Liver (tissue), 9 donors: ENCODE measurements around the gene BRCA2. TPM values are rescaled to one million over a fixed set of nuclear protein-coding genes. Genes with fewer than 3 reads are reported as not detected.

Experiments used
- DNase-seq: peaks from one replicate; pipeline ENCODE4 v3.0.0-alpha.2; 2017; ENCODE audit warnings: low spot score
- H3K27ac ChIP-seq, 2 donors: one replicate each; pipeline ENCODE4 v1.7.0; 2013; ENCODE audit warnings: inconsistent platforms in 2 of 2, low read length in 2 of 2, control low read depth in 1 of 2, low read depth in 1 of 2, mild to moderate bottlenecking in 1 of 2
- H3K27me3 ChIP-seq, 4 donors: one replicate each; pipeline versions ENCODE4 v1.6.1 to v1.7.0; 2013; ENCODE audit warnings: low read length in 3 of 4, inconsistent platforms in 1 of 4, mild to moderate bottlenecking in 1 of 4, moderate library complexity in 1 of 4; ENCODE audit not compliant: control insufficient read depth in 4 of 4, insufficient read depth in 4 of 4
- H3K36me3 ChIP-seq, 4 donors: one replicate each; pipeline versions ENCODE4 v1.6.1 to v1.7.0; 2013; ENCODE audit warnings: low read length in 3 of 4, mild to moderate bottlenecking in 3 of 4, low read depth in 1 of 4, moderate library complexity in 1 of 4; ENCODE audit not compliant: control insufficient read depth in 4 of 4, insufficient read depth in 3 of 4
- H3K4me1 ChIP-seq, 4 donors: one replicate each; pipeline versions ENCODE4 v1.6.1 to v1.7.0; 2013; ENCODE audit warnings: low read length in 3 of 4, mild to moderate bottlenecking in 3 of 4, moderate library complexity in 1 of 4; ENCODE audit not compliant: control insufficient read depth in 4 of 4, insufficient read depth in 4 of 4
- H3K4me3 ChIP-seq, 3 donors: one replicate each; pipeline versions ENCODE4 v1.6.1 to v1.7.0; 2013; ENCODE audit warnings: low read length in 3 of 3, control low read depth in 1 of 3, low read depth in 1 of 3, mild to moderate bottlenecking in 1 of 3
- H3K9ac ChIP-seq, 2 donors: one replicate each; pipeline ENCODE4 v1.7.0; 2013; ENCODE audit warnings: low read length in 2 of 2, mild to moderate bottlenecking in 2 of 2, moderate library complexity in 2 of 2, control low read depth in 1 of 2, low read depth in 1 of 2
- H3K9me3 ChIP-seq, 4 donors: one replicate each; pipeline versions ENCODE4 v1.6.1 to v1.7.0; 2013; ENCODE audit warnings: low read length in 3 of 4; ENCODE audit not compliant: control insufficient read depth in 4 of 4
- CTCF ChIP-seq: fragments of 150-350 bp; IDR thresholded peaks from 2 replicates; pipeline ENCODE4 v1.5.1; 2017; ENCODE audit warnings: improper control_type of control experiment, low read depth, low read length; ENCODE audit not compliant: missing input control
- EGR1 ChIP-seq, 2 donors: IDR thresholded peaks; 2 replicates each; pipeline ENCODE4 v1.6.1; 2016 to 2018; ENCODE audit warnings: antibody characterized with exemption in 2 of 2, low read depth in 2 of 2
- FOXA1 ChIP-seq: IDR thresholded peaks from 2 replicates; pipeline ENCODE4 v1.6.1; 2016; ENCODE audit warnings: antibody characterized with exemption
- FOXA2 ChIP-seq: IDR thresholded peaks from 2 replicates; pipeline ENCODE4 v1.6.1; 2016; ENCODE audit warnings: antibody characterized with exemption
- GABPA ChIP-seq, 2 donors: IDR thresholded peaks in 1 of 2; conservative IDR thresholded peaks in 1 of 2; 2 replicates each; pipeline ENCODE4 v1.6.1; 2016; ENCODE audit warnings: antibody characterized with exemption in 2 of 2, mild to moderate bottlenecking in 1 of 2, moderate library complexity in 1 of 2
- JUND ChIP-seq, 2 donors: IDR thresholded peaks; 2 replicates each; pipeline ENCODE4 v1.6.1; 2016; ENCODE audit warnings: antibody characterized with exemption in 2 of 2
- NR2F2 ChIP-seq: IDR thresholded peaks from 2 replicates; pipeline ENCODE4 v1.6.1; 2016; ENCODE audit warnings: antibody characterized with exemption
- RAD21 ChIP-seq, 2 donors: IDR thresholded peaks; 2 replicates each; pipeline ENCODE4 v1.6.1; 2016; ENCODE audit warnings: antibody characterized with exemption in 2 of 2, mild to moderate bottlenecking in 2 of 2
- RXRA ChIP-seq, 2 donors: IDR thresholded peaks; 2 replicates each; pipeline ENCODE4 v1.6.1; 2017 to 2018; ENCODE audit warnings: antibody characterized with exemption in 2 of 2, mild to moderate bottlenecking in 1 of 2
- SP1 ChIP-seq: IDR thresholded peaks from 2 replicates; pipeline ENCODE4 v1.6.1; 2018; ENCODE audit warnings: antibody characterized with exemption, mild to moderate bottlenecking
- YY1 ChIP-seq: IDR thresholded peaks from 2 replicates; pipeline ENCODE4 v1.6.1; 2016; ENCODE audit warnings: antibody characterized with exemption, mild to moderate bottlenecking
- ZBTB33 ChIP-seq: IDR thresholded peaks from 2 replicates; pipeline ENCODE4 v1.6.1; 2016; ENCODE audit warnings: antibody characterized with exemption
- WGBS: extraction: QIAGEN DNeasy Blood & Tissue Kit; methylation state at CpG from one replicate; pipeline ENCODE4 v1.1.7; 2013; 5-methylcytosine and 5-hydroxymethylcytosine counted together
- polyA plus RNA-seq, 2 donors: library from polyadenylated mRNA; stranded (reverse) in 1 of 2; unstranded in 1 of 2; fragments of 200-250 nt in 1 of 2; fragments of >200 nt in 1 of 2; fragmentation: Nextera tagmentation in 1 of 2; extraction: Ambion mirVana in 1 of 2; gene quantifications; one replicate each; pipeline versions ENCODE4 v1.2.1 to v1.2.3, GENCODE V29; 2013 to 2015
- total RNA-seq, 2 donors: library from RNA; depleted of rRNA; stranded (reverse); fragments of >200 nt; gene quantifications; one replicate each; pipeline ENCODE4 v1.2.3, GENCODE V29; 2014
- donor health status: healthy.
- donor health status: healthy.
- donor health status: healthy.
- donor health status: healthy.
- donor health status: healthy.

Gene BRCA2
- total and polyA plus RNA-seq, 4 donors = 0.39 to 10.8 (median 0.86) TPM

GRCh38 chr13:32282096-32282711, 33.1 kb upstream of the BRCA2 start:
- TF ChIP-seq EGR1 (IDR thresholded peaks at IDR 0.05; ENCODE audit: low read depth in 2 of 2) (no peak), FOXA1 (no peak), GABPA (IDR thresholded peaks at IDR 0.05 in 1 of 2, conservative IDR thresholded peaks at IDR 0.05 in 1 of 2) (no peak), ZBTB33 (no peak), JUND (IDR thresholded peaks at IDR 0.05) (no peak), SP1 (no peak), RXRA (IDR thresholded peaks at IDR 0.05) (no peak)
- H3K9ac ChIP-seq = no peak overlapping the region
- 91% methylated on average over 2 of the region's 2 CpGs for WGBS
- no peak overlapping the region for H3K27ac ChIP-seq
- H3K4me3 ChIP-seq = no peak overlapping the region
- H3K4me1 ChIP-seq = peaks cover 0 to 3% (median 0%) of the 10 kb centered on the region in 4 donors
- H3K36me3 ChIP-seq = peaks cover 3 to 38% (median 21%) of the 10 kb centered on the region in 4 donors
- H3K9me3 ChIP-seq = no peaks in the 10 kb centered on the region
- H3K27me3 ChIP-seq = no peaks in the 10 kb centered on the region
- DNase-seq = no peak

GRCh38 chr13:32284927-32285632, 30.2 kb upstream of the BRCA2 start:
- WGBS = 57% methylated on average over 6 of the region's 6 CpGs
- Histone ChIP-seq H3K4me1 (peaks cover 0 to 3% (median 0%) of the 10 kb centered on the region in 4 donors), H3K27me3 (no peaks in the 10 kb centered on the region), H3K36me3 (peaks cover 0 to 12% (median 5%) of the 10 kb centered on the region in 4 donors), H3K9ac (no peak overlapping the region), H3K4me3 (no peak overlapping the region), H3K27ac (no peak overlapping the region), H3K9me3 (no peaks in the 10 kb centered on the region)
- no peak for DNase-seq
- TF ChIP-seq RAD21 (IDR thresholded peaks at IDR 0.05) = peak in 1 of 2 donors; percentile 25
- no peak for TF ChIP-seq CTCF

GRCh38 chr13:32285633-32285965, 29.7 kb upstream of the BRCA2 start:
- no peak overlapping the region for H3K9ac ChIP-seq
- TF ChIP-seq NR2F2 (no peak), SP1 (no peak), EGR1 (IDR thresholded peaks at IDR 0.05; ENCODE audit: low read depth in 2 of 2) (no peak), FOXA2 (no peak), YY1 (no peak), ZBTB33 (no peak)
- no peak overlapping the region for H3K27ac ChIP-seq
- H3K27me3 ChIP-seq = no peaks in the 10 kb centered on the region
- H3K4me1 ChIP-seq = peaks cover 0 to 3% (median 0%) of the 10 kb centered on the region in 4 donors
- no peaks in the 10 kb centered on the region for H3K9me3 ChIP-seq
- 68% methylated on average over 4 of the region's 4 CpGs for whole genome bisulfite sequencing
- peaks cover 0 to 14% (median 6%) of the 10 kb centered on the region in 4 donors for H3K36me3 ChIP-seq
- H3K4me3 ChIP-seq = no peak overlapping the region
- DNase-seq = no peak
